GM19467 (cell line): ENCODE data around the gene TNPO2.

Experiments
- ATAC-seq: cut with Tn5 transposase; IDR thresholded peaks from one replicate; pipeline ENCODE4 v1.9.1; 2021; ENCODE audit warnings: mild to moderate bottlenecking, moderate library complexity; ENCODE audit not compliant: unreplicated experiment

The TNPO2 gene

DNA sequence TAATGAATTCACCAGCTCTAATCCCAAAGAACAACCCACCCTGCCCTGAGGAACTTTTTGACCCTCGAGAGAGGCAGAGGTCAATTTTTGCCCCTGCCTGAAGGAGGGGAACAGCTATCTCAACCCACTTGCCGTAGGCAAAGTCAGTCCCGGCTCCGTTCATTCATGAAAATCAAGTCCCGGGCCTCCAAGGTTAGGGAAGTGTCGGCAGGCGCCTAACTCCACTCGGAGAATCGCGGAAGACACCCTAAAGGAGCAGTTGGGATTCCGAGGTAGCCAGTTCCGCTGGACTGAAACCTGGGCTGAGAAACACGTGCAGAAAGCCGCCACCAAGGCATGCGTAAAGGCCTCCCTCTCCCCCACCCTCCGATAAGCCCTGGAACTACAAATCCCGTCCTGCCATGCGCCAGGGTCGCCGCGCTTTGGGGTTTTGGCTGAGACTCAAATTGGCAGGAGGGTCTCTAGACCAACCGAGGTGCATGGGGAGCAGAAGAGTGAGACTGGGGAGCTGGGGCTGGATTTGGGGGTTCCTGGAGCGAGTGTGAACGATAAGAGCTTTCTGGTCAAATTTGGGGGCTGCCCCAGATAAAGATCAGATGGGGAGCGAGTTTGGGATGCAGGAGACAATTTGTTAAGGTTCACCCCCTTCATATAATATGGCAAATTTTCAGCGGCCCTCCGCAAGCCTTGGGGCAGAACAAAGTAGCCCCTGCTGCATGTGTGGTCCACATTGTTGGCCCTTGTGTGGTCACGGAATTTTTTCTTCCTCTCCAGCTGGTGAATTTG is at the start of gene TNPO2:
TNPO2 (minus strand) TSS at position 292 of the 786 bp plus-strand sequence. CDS start 2,955 bp downstream, outside the sequence.
- no peak for ATAC-seq

- no peak for ATAC-seq
Observed at GRCh38 chr19:12772323-12772722, 48.6 kb upstream of the TNPO2 start.

DNA sequence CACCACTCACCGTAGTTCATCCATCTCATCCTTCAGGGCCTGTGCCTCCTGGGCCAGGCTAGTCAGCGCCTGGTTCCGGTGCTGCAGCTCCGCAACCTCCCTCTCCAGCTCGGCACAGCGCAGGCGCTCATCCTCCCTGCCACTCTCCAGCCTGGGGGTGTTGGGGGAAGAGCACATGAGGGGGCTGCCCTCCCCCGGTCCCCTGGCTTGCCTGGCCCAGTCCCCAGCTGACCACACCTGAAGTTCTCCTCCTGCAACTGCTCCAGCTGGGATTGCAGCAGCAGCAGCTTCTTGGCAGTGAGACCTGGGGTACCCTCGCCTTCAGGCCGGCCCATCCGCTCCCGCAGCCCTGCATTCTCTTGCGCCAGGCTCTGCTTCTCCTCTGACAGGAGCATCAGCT is 47.2 kb upstream of the TNPO2 start:
- ATAC-seq = no peak

GRCh38 chr19:12769689-12770088 is 46.0 kb upstream of the TNPO2 start:
- no peak for ATAC-seq

- no peak for ATAC-seq
Observed at GRCh38 chr19:12767666-12768065, 43.9 kb upstream of the TNPO2 start.

GRCh38 chr19:12767150-12767549 is 43.4 kb upstream of the TNPO2 start:
- no peak for ATAC-seq

DNA sequence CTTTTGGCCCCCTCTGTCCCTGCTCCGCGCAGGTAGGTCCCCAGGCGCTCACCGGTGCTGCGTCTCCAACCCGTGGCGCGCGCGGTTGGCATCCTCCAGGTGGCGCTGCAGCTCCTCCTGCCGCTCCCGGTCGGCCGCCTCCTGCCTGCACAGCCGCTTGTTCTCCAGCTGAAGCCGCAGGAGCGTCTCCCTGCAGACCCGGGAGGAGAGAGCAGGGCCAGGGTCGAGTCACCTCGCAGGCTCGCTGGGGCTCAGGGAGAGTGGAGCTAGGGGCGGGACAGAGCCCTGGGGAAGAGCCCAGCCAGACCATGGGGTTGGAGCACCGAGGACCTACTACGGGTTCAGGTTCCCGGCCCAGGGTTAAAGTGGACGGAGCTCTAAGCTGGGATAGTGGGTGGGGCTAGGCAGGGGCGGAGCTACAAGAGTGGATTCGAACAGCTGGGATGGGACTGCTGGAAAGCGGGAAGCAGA is 42.4 kb upstream of the TNPO2 start:
- no peak for ATAC-seq

DNA sequence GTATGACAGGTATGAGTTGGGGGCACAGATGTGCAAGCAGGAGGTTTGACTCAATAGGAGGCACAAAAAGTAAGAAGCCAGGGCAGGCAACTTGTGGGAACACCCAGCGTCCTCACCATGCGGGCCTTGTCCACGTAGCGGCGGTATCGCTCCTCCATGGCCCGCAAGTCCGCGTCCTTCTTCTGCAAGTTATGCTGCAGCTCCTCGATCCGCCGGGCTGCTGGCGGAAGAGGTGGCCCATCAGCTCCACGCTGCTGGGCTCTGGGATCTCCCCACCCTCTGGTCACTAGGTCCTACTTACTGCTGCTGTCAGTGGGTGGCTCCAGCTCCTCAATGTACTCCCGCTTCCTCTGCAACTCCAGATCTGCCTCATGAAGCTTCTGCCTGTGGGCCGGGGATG is 41.0 kb upstream of the TNPO2 start:
- no peak for ATAC-seq

- ATAC-seq = no peak
Observed at GRCh38 chr19:12763100-12763499, 39.4 kb upstream of the TNPO2 start.

DNA sequence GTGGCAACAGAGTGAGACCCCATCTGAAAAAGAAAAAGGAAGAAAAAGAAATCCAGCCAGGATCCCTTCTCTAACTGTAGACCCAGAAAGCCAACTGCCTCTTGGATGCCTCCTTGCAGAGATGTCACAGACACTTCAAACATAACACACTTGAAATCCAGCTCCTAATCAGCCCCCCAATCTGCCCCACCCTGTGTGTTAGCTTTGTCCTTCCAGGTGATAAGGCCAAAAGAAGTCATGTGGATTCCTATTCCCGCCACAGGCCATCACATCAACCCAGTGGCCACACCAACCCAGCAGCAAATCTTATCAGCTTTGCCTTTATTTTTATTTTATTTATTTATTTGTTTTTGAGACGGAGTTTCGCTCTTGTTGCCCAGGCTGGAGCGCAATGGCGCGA is 36.0 kb upstream of the TNPO2 start:
- no peak for ATAC-seq

GRCh38 chr19:12757544-12758274 is 34.0 kb upstream of the TNPO2 start:
- ATAC-seq = no peak

GRCh38 chr19:12756150-12756883 is 32.6 kb upstream of the TNPO2 start:
- no peak for ATAC-seq

DNA sequence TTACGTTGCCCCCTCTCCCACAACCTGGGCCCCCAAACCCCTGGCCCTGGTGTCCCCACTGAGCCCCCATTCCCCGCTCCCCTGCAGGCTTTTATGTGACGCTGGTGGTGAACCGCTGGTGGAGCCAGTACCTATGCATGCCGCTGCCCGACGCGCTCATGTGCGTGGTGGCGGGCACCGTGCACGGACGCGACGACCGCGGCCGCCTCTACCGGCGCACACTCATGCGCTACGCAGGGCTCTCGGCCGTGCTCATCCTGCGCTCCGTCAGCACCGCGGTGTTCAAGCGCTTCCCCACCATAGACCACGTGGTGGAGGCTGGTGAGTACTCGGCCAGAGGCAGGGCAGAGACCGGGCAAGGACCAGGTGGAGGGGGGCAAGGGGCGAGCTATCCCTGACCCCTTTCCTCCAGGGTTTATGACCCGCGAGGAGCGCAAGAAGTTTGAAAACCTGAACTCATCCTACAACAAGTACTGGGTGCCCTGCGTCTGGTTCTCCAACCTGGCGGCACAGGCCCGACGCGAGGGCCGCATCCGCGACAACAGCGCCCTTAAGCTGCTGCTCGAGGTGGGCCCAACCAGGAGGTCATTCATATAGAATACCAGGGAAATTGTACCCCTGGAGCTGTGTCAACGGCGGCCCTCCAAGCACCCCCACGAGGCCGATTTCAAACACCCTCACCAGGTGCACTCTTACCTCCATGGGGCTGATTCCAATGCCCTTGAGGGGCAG is 30.9 kb upstream of the TNPO2 start:
- no peak for ATAC-seq

GRCh38 chr19:12752056-12752781 is 28.5 kb upstream of the TNPO2 start:
- no peak for ATAC-seq

DNA sequence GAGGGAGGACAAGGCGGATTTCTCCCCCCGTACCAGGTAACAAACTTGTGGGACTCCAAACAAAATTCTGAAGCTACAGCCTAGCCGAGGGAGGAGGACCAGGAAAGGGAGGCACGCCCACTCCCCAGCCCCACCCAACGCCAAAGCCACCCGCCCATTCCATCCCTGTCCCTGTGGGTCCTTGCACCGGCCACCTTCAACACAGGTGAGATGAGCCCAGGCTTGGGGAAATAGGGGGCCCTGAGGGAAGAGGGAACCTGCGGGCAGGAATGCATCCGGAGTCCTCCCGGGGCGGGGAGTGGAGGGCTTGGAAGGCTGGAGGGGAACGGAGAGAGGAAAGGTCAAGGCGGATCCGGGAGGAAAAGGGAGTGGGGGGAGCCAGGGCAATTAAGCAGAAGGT is 27.9 kb upstream of the TNPO2 start, which contains the start of gene BEST2:
BEST2 (plus strand) TSS at position 157 of the 400 bp plus-strand sequence. CDS start 802 bp downstream, outside the sequence.
- no peak for ATAC-seq

GRCh38 chr19:12750851-12751250 is 27.1 kb upstream of the TNPO2 start:
- ATAC-seq = no peak

GRCh38 chr19:12749938-12750521 is 26.3 kb upstream of the TNPO2 start:
- no peak for ATAC-seq

- no peak for ATAC-seq
Observed at GRCh38 chr19:12748489-12748888, 24.8 kb upstream of the TNPO2 start.

- no peak for ATAC-seq
Observed at GRCh38 chr19:12745166-12745897, 21.6 kb upstream of the TNPO2 start.
